Measurements from ENCODE around the gene KRTAP1-5. TPM values are rescaled to one million over a fixed set of nuclear protein-coding genes. Genes with fewer than 3 reads are reported as not detected.

The KRTAP1-5 gene
- total RNA-seq, 4 donors from 2014 or later = not detected

DNA sequence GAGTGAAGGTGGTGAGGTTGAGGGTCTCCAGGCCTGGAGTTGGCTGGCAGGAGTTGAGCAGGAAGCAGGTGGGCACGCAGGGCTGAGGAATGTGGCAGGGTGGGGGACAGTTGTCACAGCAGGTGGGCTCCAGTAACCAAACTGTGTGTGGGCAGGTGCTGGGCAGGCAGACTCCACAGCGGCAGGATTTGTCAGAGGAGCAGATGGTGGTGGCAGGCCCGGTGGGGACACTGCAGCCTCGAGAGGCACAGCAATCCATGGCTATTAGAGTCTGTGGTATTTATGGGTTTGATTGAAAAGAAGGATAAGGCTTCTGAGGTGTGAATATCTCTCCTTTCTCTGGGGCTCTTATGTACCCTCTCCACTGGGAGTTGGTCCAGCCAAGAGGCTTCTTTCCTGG is 33.2 kb downstream of the KRTAP1-5 start, which contains the start of gene KRTAP3-3:
TSS of gene KRTAP3-3 (minus strand) at position 326 of the 400 bp plus-strand sequence. CDS start at position 259, 67 bp downstream.
- H3K4me1 ChIP-seq = no peaks in the 10 kb centered on the region
- no peaks in the 10 kb centered on the region for H3K36me3 ChIP-seq
- DNase-seq (ENCODE audit: extremely low spot score) = no peak
- 40% methylated on average over 4 of the region's 4 CpGs for WGBS
- no peak within 1 kb of the TSS for H3K27ac ChIP-seq (replicated peaks in 1 of 4)
- intact Hi-C loops (cut with DNase I) = no loop called here
- H3K27me3 ChIP-seq = peaks cover 0 to 5% (median 2%) of the 10 kb centered on the region in 4 donors
- H3K9me3 ChIP-seq = no peaks in the 10 kb centered on the region
- TF ChIP-seq POLR2A (IDR thresholded peaks at IDR 0.05; ENCODE audit: low read depth) (no peak), POLR2AphosphoS5 (IDR thresholded peaks at IDR 0.05) (no peak), EP300 (IDR thresholded peaks at IDR 0.05) (no peak)
- TF ChIP-seq, protein P1, sequence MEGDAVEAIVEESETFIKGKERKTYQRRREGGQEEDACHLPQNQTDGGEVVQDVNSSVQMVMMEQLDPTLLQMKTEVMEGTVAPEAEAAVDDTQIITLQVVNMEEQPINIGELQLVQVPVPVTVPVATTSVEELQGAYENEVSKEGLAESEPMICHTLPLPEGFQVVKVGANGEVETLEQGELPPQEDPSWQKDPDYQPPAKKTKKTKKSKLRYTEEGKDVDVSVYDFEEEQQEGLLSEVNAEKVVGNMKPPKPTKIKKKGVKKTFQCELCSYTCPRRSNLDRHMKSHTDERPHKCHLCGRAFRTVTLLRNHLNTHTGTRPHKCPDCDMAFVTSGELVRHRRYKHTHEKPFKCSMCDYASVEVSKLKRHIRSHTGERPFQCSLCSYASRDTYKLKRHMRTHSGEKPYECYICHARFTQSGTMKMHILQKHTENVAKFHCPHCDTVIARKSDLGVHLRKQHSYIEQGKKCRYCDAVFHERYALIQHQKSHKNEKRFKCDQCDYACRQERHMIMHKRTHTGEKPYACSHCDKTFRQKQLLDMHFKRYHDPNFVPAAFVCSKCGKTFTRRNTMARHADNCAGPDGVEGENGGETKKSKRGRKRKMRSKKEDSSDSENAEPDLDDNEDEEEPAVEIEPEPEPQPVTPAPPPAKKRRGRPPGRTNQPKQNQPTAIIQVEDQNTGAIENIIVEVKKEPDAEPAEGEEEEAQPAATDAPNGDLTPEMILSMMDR (IDR thresholded peaks at IDR 0.05) = no peak
- H3K4me3 ChIP-seq = no peak within 1 kb of the TSS

DNA sequence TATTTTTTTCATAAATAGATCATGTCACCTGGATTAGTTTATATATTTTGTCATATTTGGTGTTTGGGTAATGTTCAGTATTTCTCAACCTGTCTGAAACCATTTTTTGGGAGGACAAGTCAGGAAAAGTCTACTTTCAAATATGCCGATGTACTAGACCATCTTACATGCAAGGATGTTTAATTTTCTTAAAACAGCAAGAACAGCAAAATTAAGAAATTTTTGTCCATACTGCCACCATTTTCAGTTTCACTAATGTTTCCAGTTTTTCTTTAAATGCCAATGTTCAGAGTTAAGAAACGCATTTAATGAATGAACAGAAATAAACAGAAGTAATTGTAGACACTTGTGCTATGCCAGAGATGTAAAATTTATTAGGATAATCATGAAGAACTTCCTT is 33.9 kb downstream of the KRTAP1-5 start:
- Histone ChIP-seq H3K36me3 (no peaks in the 10 kb centered on the region), H3K4me3 (no peak overlapping the region), H3K27me3 (peaks cover 0 to 5% (median 2%) of the 10 kb centered on the region in 4 donors), H3K9me3 (no peaks in the 10 kb centered on the region), H3K4me1 (no peaks in the 10 kb centered on the region), H3K27ac (replicated peaks in 1 of 4) (no peak overlapping the region)
- intact Hi-C loops (cut with DNase I) = no loop called here
- TF ChIP-seq, protein P1 (IDR thresholded peaks at IDR 0.05) = no peak
- no peak for TF ChIP-seq POLR2AphosphoS5 (IDR thresholded peaks at IDR 0.05)
- TF ChIP-seq EP300 (IDR thresholded peaks at IDR 0.05) = no peak
- no peak for TF ChIP-seq POLR2A (IDR thresholded peaks at IDR 0.05; ENCODE audit: low read depth)
- no peak for DNase-seq (ENCODE audit: extremely low spot score)
- WGBS = 96% methylated on average over 2 of the region's 2 CpGs

DNA sequence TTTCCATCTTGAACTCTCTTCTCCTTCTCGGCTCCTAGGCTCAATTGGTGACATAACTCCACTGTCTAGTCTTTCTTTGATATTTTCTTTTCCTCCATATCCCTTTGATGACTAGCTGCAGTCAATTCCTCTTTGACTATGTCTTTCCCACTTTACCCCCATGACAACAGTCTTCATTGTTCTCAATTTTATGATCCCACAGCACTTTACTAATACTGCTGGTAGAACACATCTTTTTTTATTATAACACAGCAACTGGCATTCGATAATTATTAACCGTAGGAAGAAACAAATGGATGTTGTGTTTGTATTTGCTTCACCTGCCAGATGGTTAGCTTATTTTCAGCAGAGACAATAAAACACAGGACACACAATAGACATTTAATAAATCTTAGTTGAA is 34.3 kb downstream of the KRTAP1-5 start:
- TF ChIP-seq, protein P1 (IDR thresholded peaks at IDR 0.05) = no peak
- TF ChIP-seq POLR2AphosphoS5 (IDR thresholded peaks at IDR 0.05) (no peak), POLR2A (IDR thresholded peaks at IDR 0.05; ENCODE audit: low read depth) (no peak), EP300 (IDR thresholded peaks at IDR 0.05) (no peak)
- no peaks in the 10 kb centered on the region for H3K36me3 ChIP-seq
- H3K4me1 ChIP-seq = no peaks in the 10 kb centered on the region
- WGBS = 84% methylated on average over 3 of the region's 3 CpGs
- H3K4me3 ChIP-seq = no peak overlapping the region
- DNase-seq (ENCODE audit: extremely low spot score) = no peak
- peaks cover 0 to 8% (median 2%) of the 10 kb centered on the region in 4 donors for H3K27me3 ChIP-seq
- intact Hi-C loops (cut with DNase I) = no loop called here
- no peaks in the 10 kb centered on the region for H3K9me3 ChIP-seq
- H3K27ac ChIP-seq (replicated peaks in 1 of 4) = no peak overlapping the region

DNA sequence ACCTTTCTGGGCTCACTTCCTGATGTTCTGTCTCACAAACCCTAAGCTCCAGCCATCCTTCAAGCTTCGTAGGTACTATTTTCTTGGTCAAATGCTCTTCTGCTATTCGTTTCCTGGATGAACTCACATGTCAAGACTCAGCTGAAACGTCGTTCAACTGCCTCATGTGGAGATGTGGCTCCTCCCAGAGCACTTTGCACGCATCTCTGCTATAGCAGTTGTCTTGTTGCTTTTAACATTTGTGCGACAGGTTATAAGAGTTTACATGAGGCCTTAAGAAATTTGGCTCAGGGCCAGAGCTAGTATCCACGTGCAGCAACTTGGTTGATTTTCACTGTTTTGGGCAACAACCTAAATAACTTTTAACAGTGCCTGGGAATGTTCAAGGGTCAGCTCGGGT is 40.1 kb downstream of the KRTAP1-5 start:
- TF ChIP-seq, protein P1 (IDR thresholded peaks at IDR 0.05) = no peak
- TF ChIP-seq POLR2AphosphoS5 (IDR thresholded peaks at IDR 0.05) (no peak), EP300 (IDR thresholded peaks at IDR 0.05) (no peak)
- no peak overlapping the region for H3K4me3 ChIP-seq
- H3K36me3 ChIP-seq = no peaks in the 10 kb centered on the region
- intact Hi-C loops (cut with DNase I) = no loop called here
- DNase-seq (ENCODE audit: extremely low spot score) = no peak
- H3K27ac ChIP-seq (replicated peaks in 1 of 4) = no peak overlapping the region
- no peaks in the 10 kb centered on the region for H3K9me3 ChIP-seq
- peaks cover 0 to 4% (median 2%) of the 10 kb centered on the region in 4 donors for H3K27me3 ChIP-seq
- WGBS = 68% methylated on average over 8 of the region's 8 CpGs
- no peaks in the 10 kb centered on the region for H3K4me1 ChIP-seq

DNA sequence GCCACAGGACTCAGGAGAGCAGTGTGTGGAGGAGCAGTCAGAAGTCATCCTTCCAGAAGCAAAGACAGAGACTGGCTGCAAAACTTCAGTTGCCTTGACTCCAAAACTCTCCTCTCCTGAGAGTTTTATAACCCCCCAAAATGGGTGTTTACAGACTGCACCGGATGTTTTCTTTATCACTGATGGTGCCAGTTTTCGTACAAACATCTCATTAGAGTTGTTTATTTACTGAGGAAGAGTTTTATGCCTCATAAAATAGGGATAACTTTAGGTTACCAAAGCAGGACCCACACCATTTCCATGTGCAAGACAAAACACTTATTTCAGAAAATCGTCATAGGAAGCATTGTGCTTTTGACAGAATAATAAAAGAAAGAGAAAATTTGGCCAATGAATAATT is 42.8 kb downstream of the KRTAP1-5 start, which contains the start of gene KRT40:
TSS of gene KRT40 (minus strand) at position 101 of the 400 bp plus-strand sequence. CDS start at position 48, 53 bp downstream.
- intact Hi-C loops (cut with DNase I) = no loop called here
- Histone ChIP-seq H3K9me3 (no peaks in the 10 kb centered on the region), H3K4me1 (peaks cover 6 to 10% (median 8%) of the 10 kb centered on the region in 4 donors), H3K36me3 (no peaks in the 10 kb centered on the region), H3K27ac (replicated peaks in 1 of 4) (no peak within 1 kb of the TSS), H3K4me3 (no peak within 1 kb of the TSS), H3K27me3 (peaks cover 0 to 4% (median 0%) of the 10 kb centered on the region in 4 donors)
- no peak for DNase-seq (ENCODE audit: extremely low spot score)
- 71% methylated on average over 3 of the region's 3 CpGs for WGBS
- TF ChIP-seq EP300 (IDR thresholded peaks at IDR 0.05) (no peak), POLR2A (IDR thresholded peaks at IDR 0.05; ENCODE audit: low read depth) (no peak), POLR2AphosphoS5 (IDR thresholded peaks at IDR 0.05) (no peak)
- TF ChIP-seq, protein P1 (IDR thresholded peaks at IDR 0.05) = no peak
